DOHH2 (cell line): Measurements from ENCODE around the gene MTFR2.

Experiments
- H3F3A ChIP-seq: fragments of 200-600 bp; sonication (generic), shearing (Covaris generic); 2 replicates; pipeline ENCODE4 v1.6.0; 2016; ENCODE audit warnings: antibody characterized with exemption, mild to moderate bottlenecking; ENCODE audit not compliant: control insufficient read depth, insufficient read depth
- H3K27ac ChIP-seq: fragments of 200-600 bp; sonication (generic); 2 replicates; pipeline ENCODE4 v1.5.1; 2014; ENCODE audit warnings: low read depth, mild to moderate bottlenecking, low read length, moderate library complexity
- H3K27me3 ChIP-seq: fragments of 200-600 bp; sonication (generic); 2 replicates; pipeline ENCODE4 v1.6.1; 2014; ENCODE audit warnings: mild to moderate bottlenecking, low read length, mixed read lengths; ENCODE audit not compliant: control insufficient read depth
- H3K36me3 ChIP-seq: fragments of 200-600 bp; sonication (generic); 2 replicates; pipeline ENCODE4 v1.6.1; 2014; ENCODE audit warnings: mild to moderate bottlenecking, low read length, moderate library complexity, mixed read lengths; ENCODE audit not compliant: control insufficient read depth
- H3K4me1 ChIP-seq: fragments of 200-600 bp; sonication (generic); 2 replicates; pipeline ENCODE4 v1.6.1; 2014; ENCODE audit warnings: mild to moderate bottlenecking, low read length, mixed read lengths; ENCODE audit not compliant: control insufficient read depth
- H3K4me2 ChIP-seq: fragments of 200-600 bp; sonication (generic); 2 replicates; pipeline ENCODE4 v1.6.0; 2014; ENCODE audit warnings: mild to moderate bottlenecking, low read length, moderate library complexity
- H3K4me3 ChIP-seq: fragments of 200-600 bp; sonication (generic); 2 replicates; pipeline ENCODE4 v1.5.1; 2014; ENCODE audit warnings: mild to moderate bottlenecking, low read length, mixed read lengths
- H3K79me2 ChIP-seq: fragments of 200-600 bp; sonication (generic); 2 replicates; pipeline ENCODE4 v1.6.1; 2014; ENCODE audit warnings: mild to moderate bottlenecking, low read length, mixed read lengths; ENCODE audit not compliant: control insufficient read depth
- H3K9me2 ChIP-seq: fragments of 200-600 bp; sonication (generic); replicated peaks from 2 replicates; pipeline ENCODE4 v1.6.1; 2014; ENCODE audit warnings: mild to moderate bottlenecking, low read length, mixed read lengths; ENCODE audit not compliant: control insufficient read depth
- H3K9me3 ChIP-seq: fragments of 200-600 bp; sonication (generic); 2 replicates; pipeline ENCODE4 v1.6.1; 2014; ENCODE audit warnings: antibody characterized with exemption, low read length, mixed read lengths; ENCODE audit not compliant: control insufficient read depth, insufficient read depth
- H4K20me1 ChIP-seq: fragments of 200-600 bp; sonication (generic); 2 replicates; pipeline ENCODE4 v1.6.0; 2014; ENCODE audit warnings: low read depth, mild to moderate bottlenecking, antibody characterized with exemption, low read length, moderate library complexity; ENCODE audit not compliant: control insufficient read depth, insufficient read depth
- EZH2phosphoT487 ChIP-seq: fragments of 200-600 bp; sonication (generic); IDR thresholded peaks from 2 replicates; pipeline ENCODE4 v1.6.1; 2017; ENCODE audit warnings: borderline replicate concordance, mild to moderate bottlenecking, antibody characterized with exemption, low read length, moderate library complexity, mixed read lengths
- TF ChIP-seq, protein P1 (sequence below): fragments of 200-600 bp; sonication (generic); IDR thresholded peaks from one replicate; pipeline ENCODE4 v1.5.1; 2014; ENCODE audit warnings: antibody characterized with exemption, mild to moderate bottlenecking, low read depth, low read length; ENCODE audit not compliant: poor library complexity, severe bottlenecking

Gene MTFR2

GRCh38 chr6:136232701-136233100 is 17.4 kb downstream of the MTFR2 start:
- H3K9me3 ChIP-seq: no peaks in the 10 kb centered on the region
- 0 out of 2 replicates have a peak, but pooled peaks cover 3% of the 10 kb centered on the region for H4K20me1 ChIP-seq
- no peaks in the 10 kb centered on the region for H3K27me3 ChIP-seq
- H3K4me3 ChIP-seq: no peak overlapping the region
- no peaks in the 10 kb centered on the region for H3K79me2 ChIP-seq
- peaks cover 62% of the 10 kb centered on the region for H3K36me3 ChIP-seq
- H3K4me2 ChIP-seq: no peak overlapping the region
- H3K27ac ChIP-seq: no peak overlapping the region
- H3F3A ChIP-seq: no peaks in the 10 kb centered on the region
- no peaks in the 10 kb centered on the region for H3K9me2 ChIP-seq
- H3K4me1 ChIP-seq: peaks cover 7% of the 10 kb centered on the region
- TF ChIP-seq, protein P1, sequence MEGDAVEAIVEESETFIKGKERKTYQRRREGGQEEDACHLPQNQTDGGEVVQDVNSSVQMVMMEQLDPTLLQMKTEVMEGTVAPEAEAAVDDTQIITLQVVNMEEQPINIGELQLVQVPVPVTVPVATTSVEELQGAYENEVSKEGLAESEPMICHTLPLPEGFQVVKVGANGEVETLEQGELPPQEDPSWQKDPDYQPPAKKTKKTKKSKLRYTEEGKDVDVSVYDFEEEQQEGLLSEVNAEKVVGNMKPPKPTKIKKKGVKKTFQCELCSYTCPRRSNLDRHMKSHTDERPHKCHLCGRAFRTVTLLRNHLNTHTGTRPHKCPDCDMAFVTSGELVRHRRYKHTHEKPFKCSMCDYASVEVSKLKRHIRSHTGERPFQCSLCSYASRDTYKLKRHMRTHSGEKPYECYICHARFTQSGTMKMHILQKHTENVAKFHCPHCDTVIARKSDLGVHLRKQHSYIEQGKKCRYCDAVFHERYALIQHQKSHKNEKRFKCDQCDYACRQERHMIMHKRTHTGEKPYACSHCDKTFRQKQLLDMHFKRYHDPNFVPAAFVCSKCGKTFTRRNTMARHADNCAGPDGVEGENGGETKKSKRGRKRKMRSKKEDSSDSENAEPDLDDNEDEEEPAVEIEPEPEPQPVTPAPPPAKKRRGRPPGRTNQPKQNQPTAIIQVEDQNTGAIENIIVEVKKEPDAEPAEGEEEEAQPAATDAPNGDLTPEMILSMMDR: no peak

DNA sequence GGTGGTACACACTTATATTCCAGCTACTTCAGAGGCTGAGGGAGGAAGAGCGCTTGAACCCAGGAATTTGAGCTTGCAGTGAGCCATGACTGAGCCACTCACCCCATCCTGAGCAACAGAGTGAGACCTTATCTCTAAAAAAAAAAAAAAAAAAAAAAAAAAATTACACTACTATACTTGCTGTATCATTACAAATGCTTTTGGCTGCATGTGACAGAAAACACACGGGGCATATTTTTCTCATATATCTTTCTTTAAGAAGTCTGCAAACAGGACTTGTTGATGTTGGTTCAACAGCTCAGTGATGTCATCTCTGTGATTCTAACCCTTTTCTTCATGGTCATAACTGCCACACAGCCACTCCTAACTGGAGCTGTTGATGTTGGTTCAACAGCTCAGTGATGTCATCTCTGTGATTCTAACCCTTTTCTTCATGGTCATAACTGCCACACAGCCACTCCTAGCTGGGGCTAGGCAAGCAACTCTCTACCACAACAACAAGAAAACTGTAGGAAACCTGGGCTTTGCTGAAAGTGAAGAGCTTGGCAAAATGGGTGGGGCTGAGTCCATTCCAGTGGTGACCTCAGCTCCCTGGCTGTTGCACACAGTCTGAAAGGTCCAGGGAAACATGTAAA is 19.8 kb downstream of the MTFR2 start:
- no peaks in the 10 kb centered on the region for H3K9me2 ChIP-seq
- H3K4me3 ChIP-seq: no peak overlapping the region
- no peaks in the 10 kb centered on the region for H3K9me3 ChIP-seq
- H3K27ac ChIP-seq: no peak overlapping the region
- 0 out of 2 replicates have a peak, but pooled peaks cover 3% of the 10 kb centered on the region for H4K20me1 ChIP-seq
- no peaks in the 10 kb centered on the region for H3F3A ChIP-seq
- no peaks in the 10 kb centered on the region for H3K27me3 ChIP-seq
- peaks cover 7% of the 10 kb centered on the region for H3K4me1 ChIP-seq
- TF ChIP-seq, protein P1: no peak
- TF ChIP-seq EZH2phosphoT487: no peak
- peaks cover 46% of the 10 kb centered on the region for H3K36me3 ChIP-seq
- H3K79me2 ChIP-seq: no peaks in the 10 kb centered on the region
- H3K4me2 ChIP-seq: no peak overlapping the region

- Histone ChIP-seq H3K4me3 (no peak overlapping the region), H3K9me2 (no peaks in the 10 kb centered on the region), H3K27me3 (no peaks in the 10 kb centered on the region), H3K79me2 (no peaks in the 10 kb centered on the region), H3K27ac (no peak overlapping the region), H4K20me1 (0 out of 2 replicates have a peak, but pooled peaks cover 3% of the 10 kb centered on the region), H3F3A (no peaks in the 10 kb centered on the region), H3K4me1 (peaks cover 7% of the 10 kb centered on the region), H3K36me3 (peaks cover 34% of the 10 kb centered on the region), H3K4me2 (no peak overlapping the region), H3K9me3 (no peaks in the 10 kb centered on the region)
- TF ChIP-seq, protein P1: no peak
- TF ChIP-seq EZH2phosphoT487: no peak
Measured at GRCh38 chr6:136228814-136229213, 21.3 kb downstream of the MTFR2 start.
